Epithelial cell of esophagus (primary cell): ENCODE data around the gene RAB3D.

Source experiments
- DNase-seq: peaks from one replicate; pipeline ENCODE4 v3.0.0; 2010; ENCODE audit warnings: low read depth
- H3K4me3 ChIP-seq: 2 replicates; pipeline ENCODE4 v1.5.1; 2011; ENCODE audit warnings: mild to moderate bottlenecking, low read length, control low read depth
- CTCF ChIP-seq: IDR thresholded peaks from 2 replicates; pipeline ENCODE4 v1.5.1; 2011; ENCODE audit warnings: low read depth, mild to moderate bottlenecking, low read length, control low read depth, inconsistent platforms; ENCODE audit not compliant: insufficient read depth; ENCODE audit errors: missing control alignments

RAB3D gene

GRCh38 chr19:11279505-11280236 is 59.8 kb downstream of the RAB3D start:
- TF ChIP-seq CTCF: no peak
- no peak overlapping the region for H3K4me3 ChIP-seq
- DNase-seq: no peak

- no peak for DNase-seq
- no peak overlapping the region for H3K4me3 ChIP-seq
- no peak for TF ChIP-seq CTCF
Measured at GRCh38 chr19:11278670-11279069, 60.8 kb downstream of the RAB3D start.

- TF ChIP-seq CTCF: no peak
- no peak overlapping the region for H3K4me3 ChIP-seq
- DNase-seq: no peak
Measured at GRCh38 chr19:11274533-11275086, 64.8 kb downstream of the RAB3D start.

GRCh38 chr19:11273989-11274388 is 65.5 kb downstream of the RAB3D start:
- no peak for DNase-seq
- TF ChIP-seq CTCF: no peak
- H3K4me3 ChIP-seq: no peak overlapping the region

GRCh38 chr19:11273296-11273695 is 66.2 kb downstream of the RAB3D start:
- TF ChIP-seq CTCF: no peak
- DNase-seq: peak; percentile 38
- H3K4me3 ChIP-seq: no peak overlapping the region
